ENCODE results near the gene FOXL2NB. TPM values are rescaled to one million over a fixed set of nuclear protein-coding genes. Genes with fewer than 3 reads are reported as not detected.
A peak's percentile ranks its signal among the peaks of the same experiment; 100 is the strongest.

The FOXL2NB gene
- under 1 TPM; 0.04 to 0.06 TPM for polyA plus RNA-seq

DNA sequence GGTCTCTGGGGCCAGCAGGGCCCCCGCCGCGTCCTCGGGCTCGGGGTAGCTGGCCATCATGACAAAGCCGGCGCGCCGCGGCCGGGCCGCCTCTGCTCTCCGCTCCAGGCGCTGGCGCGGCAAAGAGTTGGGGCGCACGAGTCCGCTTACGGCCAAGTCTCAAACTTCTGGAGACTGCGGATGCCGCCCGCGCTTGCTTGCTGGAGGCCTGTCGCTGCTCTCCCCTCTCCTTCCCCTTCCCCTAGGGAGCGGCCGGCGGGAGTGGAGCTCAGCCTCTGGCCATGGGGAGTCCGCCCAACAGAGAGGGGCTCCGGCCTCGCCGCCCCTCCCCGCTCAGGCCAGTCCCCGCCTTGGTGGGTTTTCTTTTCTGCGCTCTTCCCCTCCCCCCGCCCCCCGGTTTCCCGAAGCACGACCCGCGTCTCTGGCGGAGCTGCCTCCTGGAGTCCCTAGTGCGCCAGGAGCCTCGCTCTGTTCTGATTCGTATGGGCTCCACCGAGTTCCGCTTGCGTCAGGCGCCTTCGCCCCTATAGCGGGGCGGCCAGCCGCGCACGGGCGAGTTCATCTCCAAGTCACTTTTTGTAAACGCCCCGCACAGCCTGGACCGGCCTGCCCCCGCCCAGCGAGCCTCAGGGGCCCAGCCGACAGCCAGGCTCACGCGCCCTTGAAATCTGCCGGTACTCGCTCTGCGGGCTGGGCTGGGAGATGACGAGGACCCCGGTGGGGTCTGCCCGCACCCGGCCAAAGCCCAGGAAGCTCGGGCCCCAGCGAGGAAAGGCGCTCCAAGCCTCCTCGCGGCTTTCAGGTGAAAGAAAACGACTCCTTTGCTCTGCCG, at the start of gene FOXL2NB, which contains the start of gene FOXL2:
FOXL2NB (plus strand) TSS at position 555 of the 832 bp plus-strand sequence; CDS start at position 703, 148 bp downstream.
FOXL2 (minus strand) TSS at position 475 of the 832 bp plus-strand sequence; CDS start at position 60, 415 bp downstream.
- H3K4me1 ChIP-seq (ENCODE audit: control insufficient read depth in 2 of 2, insufficient read depth in 2 of 2, low read length in 1 of 2): peaks cover 14 to 24% of the 10 kb centered on the region in 2 donors
- H3K27ac ChIP-seq (ENCODE audit: low read depth in 2 of 2, low read length in 1 of 2): no peak within 1 kb of the TSS
- no peaks in the 10 kb centered on the region for H3K9me3 ChIP-seq (ENCODE audit: control insufficient read depth in 2 of 2, insufficient read depth in 1 of 2, low read depth in 1 of 2, low read length in 1 of 2)
- peaks cover 9 to 49% of the 10 kb centered on the region in 2 donors for H3K27me3 ChIP-seq (ENCODE audit: control insufficient read depth in 1 of 2, insufficient read depth in 2 of 2, low read length in 2 of 2)
- no peaks in the 10 kb centered on the region for H3K36me3 ChIP-seq (ENCODE audit: control insufficient read depth in 2 of 2, insufficient read depth in 2 of 2, low read length in 1 of 2)
- peak within 1 kb of the TSS; percentile 15 to 53 for H3K4me3 ChIP-seq (ENCODE audit: low read depth in 1 of 2, low read length in 2 of 2)
- 1 to 2% methylated on average over 69 to 78 of the region's 78 CpGs for WGBS, 2 donors

DNA sequence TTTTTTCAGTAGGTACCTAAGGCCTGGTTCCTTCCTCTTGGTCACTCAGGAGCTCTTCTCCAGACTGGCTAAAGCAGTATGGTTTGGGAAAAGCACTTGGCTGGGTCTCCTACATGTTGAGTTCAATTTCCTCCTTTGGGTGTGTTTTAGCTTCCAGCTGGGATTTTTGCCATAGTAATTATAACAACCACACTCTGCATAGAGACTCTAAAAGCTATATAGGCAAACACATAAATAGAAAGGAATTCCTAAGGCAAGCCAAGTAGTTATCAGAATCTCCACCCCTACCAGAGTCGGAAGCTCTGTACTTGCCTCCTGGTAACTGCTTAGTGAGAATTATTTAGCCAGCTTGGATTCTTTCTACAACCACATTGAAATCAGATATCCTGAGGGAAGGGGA, 48.7 kb upstream of the FOXL2NB start:
- H3K9me3 ChIP-seq (ENCODE audit: control insufficient read depth in 2 of 2, insufficient read depth in 1 of 2, low read depth in 1 of 2, low read length in 1 of 2): no peaks in the 10 kb centered on the region
- no peaks in the 10 kb centered on the region for H3K27me3 ChIP-seq (ENCODE audit: control insufficient read depth in 1 of 2, insufficient read depth in 2 of 2, low read length in 2 of 2)
- WGBS, 2 donors: 14 to 27% methylated on average over 1 of the region's 1 CpG
- H3K4me1 ChIP-seq (ENCODE audit: control insufficient read depth in 2 of 2, insufficient read depth in 2 of 2, low read length in 1 of 2): no peaks in the 10 kb centered on the region
- peak overlapping the region in 1 of 2 donors; percentile 11 for H3K27ac ChIP-seq (ENCODE audit: low read depth in 2 of 2, low read length in 1 of 2)
- no peak overlapping the region for H3K4me3 ChIP-seq (ENCODE audit: low read depth in 1 of 2, low read length in 2 of 2)
- no peaks in the 10 kb centered on the region for H3K36me3 ChIP-seq (ENCODE audit: control insufficient read depth in 2 of 2, insufficient read depth in 2 of 2, low read length in 1 of 2)

DNA sequence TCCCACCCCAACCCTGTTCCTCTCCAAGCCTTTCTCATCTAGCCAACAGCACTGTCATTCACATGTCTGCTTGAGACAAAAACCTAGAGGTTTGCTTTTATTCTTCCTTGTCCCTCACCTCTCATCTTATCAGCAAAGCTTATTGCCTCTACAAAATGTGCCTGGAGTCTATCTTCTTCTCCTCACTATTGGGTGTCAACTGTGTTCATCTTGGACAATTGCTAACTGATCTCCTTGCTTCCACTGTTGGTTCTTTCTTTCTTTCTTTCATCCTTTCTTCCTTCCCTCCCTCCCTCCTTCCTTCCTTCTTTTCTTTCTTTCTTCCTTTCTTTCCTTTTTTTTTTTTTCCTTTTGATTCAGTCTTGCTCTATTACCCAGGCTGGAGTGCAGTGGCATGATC, 48.3 kb upstream of the FOXL2NB start:
- Histone ChIP-seq H3K27me3 (ENCODE audit: control insufficient read depth in 1 of 2, insufficient read depth in 2 of 2, low read length in 2 of 2) (no peaks in the 10 kb centered on the region), H3K9me3 (ENCODE audit: control insufficient read depth in 2 of 2, insufficient read depth in 1 of 2, low read depth in 1 of 2, low read length in 1 of 2) (no peaks in the 10 kb centered on the region), H3K4me1 (ENCODE audit: control insufficient read depth in 2 of 2, insufficient read depth in 2 of 2, low read length in 1 of 2) (no peaks in the 10 kb centered on the region), H3K27ac (ENCODE audit: low read depth in 2 of 2, low read length in 1 of 2) (no peak overlapping the region), H3K36me3 (ENCODE audit: control insufficient read depth in 2 of 2, insufficient read depth in 2 of 2, low read length in 1 of 2) (no peaks in the 10 kb centered on the region), H3K4me3 (ENCODE audit: low read depth in 1 of 2, low read length in 2 of 2) (no peak overlapping the region)

DNA sequence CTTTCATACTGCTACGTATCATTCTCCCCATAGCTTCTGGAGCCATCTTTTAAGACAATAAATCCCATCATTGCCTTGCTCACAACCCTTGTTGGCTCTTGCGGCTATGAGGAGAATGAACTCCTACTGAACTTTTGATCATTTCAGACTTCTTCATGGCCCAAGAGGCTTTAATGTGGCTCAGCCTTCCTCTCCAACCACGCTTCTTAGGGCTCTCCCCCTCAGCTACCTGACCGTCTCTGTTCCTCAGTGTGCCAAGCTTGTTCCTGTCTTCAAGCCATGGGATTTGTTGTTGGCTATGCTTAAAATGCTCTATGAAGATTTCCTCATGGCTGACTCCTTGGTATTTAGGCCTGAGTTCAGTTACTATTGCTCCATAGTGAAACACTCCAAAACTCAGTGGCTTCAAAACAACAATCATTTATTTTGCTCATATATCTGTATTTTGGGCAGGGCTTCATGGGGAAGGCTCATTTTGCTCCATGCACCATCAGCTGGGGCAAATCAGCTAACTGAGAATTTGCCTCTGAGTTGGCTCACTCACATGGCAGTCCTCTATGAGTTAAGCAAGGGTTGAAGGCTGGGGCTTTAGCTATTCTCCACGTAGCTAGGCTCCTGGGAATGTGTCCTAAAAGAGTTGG, 47.5 kb upstream of the FOXL2NB start:
- WGBS, 2 donors: 83 to 84% methylated on average over 5 of the region's 5 CpGs
- Histone ChIP-seq H3K27ac (ENCODE audit: low read depth in 2 of 2, low read length in 1 of 2) (no peak overlapping the region), H3K36me3 (ENCODE audit: control insufficient read depth in 2 of 2, insufficient read depth in 2 of 2, low read length in 1 of 2) (no peaks in the 10 kb centered on the region)

DNA sequence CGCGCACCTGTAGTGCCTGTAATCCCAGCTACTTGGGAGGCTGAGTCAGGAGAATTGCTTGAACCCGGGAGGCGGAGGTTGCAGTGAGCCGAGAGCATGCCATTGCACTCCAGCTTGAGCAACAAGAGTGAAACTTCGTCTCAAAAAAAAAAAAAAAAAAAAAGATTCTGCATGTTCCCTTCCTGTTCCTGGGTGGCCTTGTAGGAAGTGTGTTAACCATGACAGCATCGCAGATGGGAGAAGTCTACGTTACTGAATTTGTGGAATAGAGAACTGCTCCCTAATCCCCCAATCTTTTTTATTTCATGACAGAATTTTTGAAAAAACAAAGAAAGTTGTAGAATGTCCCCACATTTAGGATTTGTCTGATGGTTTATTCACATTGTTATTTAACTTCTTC, 45.5 kb upstream of the FOXL2NB start:
- no peaks in the 10 kb centered on the region for H3K4me1 ChIP-seq (ENCODE audit: control insufficient read depth in 2 of 2, insufficient read depth in 2 of 2, low read length in 1 of 2)
- no peak overlapping the region for H3K4me3 ChIP-seq (ENCODE audit: low read depth in 1 of 2, low read length in 2 of 2)
- H3K36me3 ChIP-seq (ENCODE audit: control insufficient read depth in 2 of 2, insufficient read depth in 2 of 2, low read length in 1 of 2): no peaks in the 10 kb centered on the region
- WGBS, 2 donors: 65 to 72% methylated on average over 7 to 8 of the region's 8 CpGs
- H3K27ac ChIP-seq (ENCODE audit: low read depth in 2 of 2, low read length in 1 of 2): no peak overlapping the region
- H3K9me3 ChIP-seq (ENCODE audit: control insufficient read depth in 2 of 2, insufficient read depth in 1 of 2, low read depth in 1 of 2, low read length in 1 of 2): no peaks in the 10 kb centered on the region
- H3K27me3 ChIP-seq (ENCODE audit: control insufficient read depth in 1 of 2, insufficient read depth in 2 of 2, low read length in 2 of 2): no peaks in the 10 kb centered on the region

More for the DNA sequence above, 47.5 kb upstream of the FOXL2NB start:
- H3K4me1 ChIP-seq (ENCODE audit: control insufficient read depth in 2 of 2, insufficient read depth in 2 of 2, low read length in 1 of 2): no peaks in the 10 kb centered on the region
- no peaks in the 10 kb centered on the region for H3K27me3 ChIP-seq (ENCODE audit: control insufficient read depth in 1 of 2, insufficient read depth in 2 of 2, low read length in 2 of 2)
- no peaks in the 10 kb centered on the region for H3K9me3 ChIP-seq (ENCODE audit: control insufficient read depth in 2 of 2, insufficient read depth in 1 of 2, low read depth in 1 of 2, low read length in 1 of 2)
- H3K4me3 ChIP-seq (ENCODE audit: low read depth in 1 of 2, low read length in 2 of 2): no peak overlapping the region

DNA sequence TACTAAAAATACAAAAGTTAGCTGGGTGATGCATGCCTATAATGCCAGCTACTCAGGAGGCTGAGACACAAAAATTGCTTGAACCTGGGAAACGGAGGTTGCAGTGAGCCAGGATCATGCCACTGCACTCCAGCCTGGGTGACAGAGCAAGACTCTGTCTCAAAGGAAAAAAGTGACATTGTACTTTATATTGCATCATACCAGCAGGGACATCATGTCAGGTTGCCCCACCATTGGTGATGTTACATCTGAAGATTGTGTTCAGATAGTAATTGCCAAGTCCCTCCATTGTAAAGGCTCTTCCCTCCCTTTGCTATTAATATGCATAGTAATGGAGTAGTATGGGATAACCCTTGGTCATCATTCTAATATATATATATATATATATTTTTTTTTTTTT, 44.8 kb upstream of the FOXL2NB start:
- no peak overlapping the region for H3K4me3 ChIP-seq (ENCODE audit: low read depth in 1 of 2, low read length in 2 of 2)
- H3K27me3 ChIP-seq (ENCODE audit: control insufficient read depth in 1 of 2, insufficient read depth in 2 of 2, low read length in 2 of 2): no peaks in the 10 kb centered on the region
- WGBS, 2 donors: 88 to 89% methylated on average over 1 of the region's 1 CpG

DNA sequence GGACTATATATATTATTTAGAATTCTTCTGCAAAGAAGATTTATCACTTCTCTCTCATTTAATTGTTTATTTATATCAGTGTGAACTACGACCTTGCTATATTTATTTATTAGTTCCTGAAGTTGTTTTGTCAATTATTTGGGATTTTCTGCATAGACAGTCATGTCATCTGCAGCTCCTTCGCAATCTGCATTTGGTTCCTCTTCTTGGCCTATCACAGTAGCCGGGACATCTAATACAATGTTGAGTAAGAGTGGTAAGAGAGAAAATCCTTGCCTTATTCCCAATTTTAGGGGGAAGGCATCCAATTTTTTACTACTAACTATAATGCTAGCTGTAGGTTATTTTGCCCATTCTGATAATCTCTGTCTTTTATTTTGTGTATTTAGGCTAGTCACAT, 39.5 kb upstream of the FOXL2NB start:
- WGBS, 2 donors: 86 to 88% methylated on average over 3 of the region's 3 CpGs
- H3K4me3 ChIP-seq (ENCODE audit: low read depth in 1 of 2, low read length in 2 of 2): no peak overlapping the region

More for the DNA sequence above, 44.8 kb upstream of the FOXL2NB start:
- Histone ChIP-seq H3K27ac (ENCODE audit: low read depth in 2 of 2, low read length in 1 of 2) (no peak overlapping the region), H3K36me3 (ENCODE audit: control insufficient read depth in 2 of 2, insufficient read depth in 2 of 2, low read length in 1 of 2) (no peaks in the 10 kb centered on the region), H3K9me3 (ENCODE audit: control insufficient read depth in 2 of 2, insufficient read depth in 1 of 2, low read depth in 1 of 2, low read length in 1 of 2) (no peaks in the 10 kb centered on the region), H3K4me1 (ENCODE audit: control insufficient read depth in 2 of 2, insufficient read depth in 2 of 2, low read length in 1 of 2) (no peaks in the 10 kb centered on the region)

DNA sequence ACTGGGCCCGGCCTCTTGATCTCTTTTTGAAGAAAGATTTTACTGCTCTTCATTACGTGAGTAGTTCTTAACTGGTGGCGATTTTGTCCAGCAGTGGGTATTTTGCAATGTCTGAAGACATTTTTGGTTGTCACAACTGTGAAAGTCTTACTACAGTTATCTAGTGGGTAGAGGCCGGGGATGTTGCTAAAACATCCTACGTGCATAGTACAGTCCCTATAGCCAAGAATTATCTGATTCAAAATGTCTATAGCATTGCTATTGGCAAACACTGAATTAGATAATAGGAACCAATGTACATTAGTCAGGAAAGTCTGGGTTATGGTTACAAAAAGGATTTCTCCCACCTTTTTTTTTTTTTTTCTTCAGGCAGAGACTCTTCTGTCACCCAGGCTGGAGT, 38.2 kb upstream of the FOXL2NB start:
- WGBS, 2 donors: 93 to 97% methylated on average over 5 of the region's 5 CpGs
- Histone ChIP-seq H3K27ac (ENCODE audit: low read depth in 2 of 2, low read length in 1 of 2) (no peak overlapping the region), H3K4me1 (ENCODE audit: control insufficient read depth in 2 of 2, insufficient read depth in 2 of 2, low read length in 1 of 2) (no peaks in the 10 kb centered on the region), H3K9me3 (ENCODE audit: control insufficient read depth in 2 of 2, insufficient read depth in 1 of 2, low read depth in 1 of 2, low read length in 1 of 2) (no peaks in the 10 kb centered on the region), H3K4me3 (ENCODE audit: low read depth in 1 of 2, low read length in 2 of 2) (no peak overlapping the region), H3K36me3 (ENCODE audit: control insufficient read depth in 2 of 2, insufficient read depth in 2 of 2, low read length in 1 of 2) (no peaks in the 10 kb centered on the region), H3K27me3 (ENCODE audit: control insufficient read depth in 1 of 2, insufficient read depth in 2 of 2, low read length in 2 of 2) (no peaks in the 10 kb centered on the region)

More for the DNA sequence above, 39.5 kb upstream of the FOXL2NB start:
- Histone ChIP-seq H3K4me1 (ENCODE audit: control insufficient read depth in 2 of 2, insufficient read depth in 2 of 2, low read length in 1 of 2) (no peaks in the 10 kb centered on the region), H3K9me3 (ENCODE audit: control insufficient read depth in 2 of 2, insufficient read depth in 1 of 2, low read depth in 1 of 2, low read length in 1 of 2) (no peaks in the 10 kb centered on the region), H3K27ac (ENCODE audit: low read depth in 2 of 2, low read length in 1 of 2) (no peak overlapping the region), H3K36me3 (ENCODE audit: control insufficient read depth in 2 of 2, insufficient read depth in 2 of 2, low read length in 1 of 2) (no peaks in the 10 kb centered on the region), H3K27me3 (ENCODE audit: control insufficient read depth in 1 of 2, insufficient read depth in 2 of 2, low read length in 2 of 2) (no peaks in the 10 kb centered on the region)

DNA sequence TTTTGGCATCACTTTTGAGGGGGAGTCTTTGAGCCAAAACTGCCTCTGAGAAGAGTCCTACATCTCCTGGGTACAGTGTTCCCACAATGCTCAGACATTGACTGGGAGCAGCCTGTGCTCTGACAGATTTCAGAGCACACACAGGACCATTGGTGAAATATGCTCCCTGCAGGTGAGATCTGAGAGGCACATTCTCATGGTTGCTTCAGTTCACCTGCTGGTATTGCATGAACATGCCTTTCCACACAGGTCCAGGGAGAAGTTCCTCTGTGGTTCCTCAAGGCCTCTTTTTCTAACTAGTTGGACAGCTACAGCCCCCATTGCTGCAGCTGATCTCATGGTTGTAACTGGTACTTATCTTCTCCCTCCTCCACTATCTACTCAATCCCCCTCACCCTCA, 37.1 kb upstream of the FOXL2NB start:
- Histone ChIP-seq H3K4me1 (ENCODE audit: control insufficient read depth in 2 of 2, insufficient read depth in 2 of 2, low read length in 1 of 2) (no peaks in the 10 kb centered on the region), H3K4me3 (ENCODE audit: low read depth in 1 of 2, low read length in 2 of 2) (no peak overlapping the region), H3K36me3 (ENCODE audit: control insufficient read depth in 2 of 2, insufficient read depth in 2 of 2, low read length in 1 of 2) (no peaks in the 10 kb centered on the region), H3K9me3 (ENCODE audit: control insufficient read depth in 2 of 2, insufficient read depth in 1 of 2, low read depth in 1 of 2, low read length in 1 of 2) (no peaks in the 10 kb centered on the region), H3K27me3 (ENCODE audit: control insufficient read depth in 1 of 2, insufficient read depth in 2 of 2, low read length in 2 of 2) (no peaks in the 10 kb centered on the region), H3K27ac (ENCODE audit: low read depth in 2 of 2, low read length in 1 of 2) (no peak overlapping the region)
